Peyer's patch (tissue), 4 donors: ENCODE results near the gene CARD10. TPM values are rescaled to one million over a fixed set of nuclear protein-coding genes. Genes with fewer than 3 reads are reported as not detected.

ENCODE experiments used
- DNase-seq, 3 donors: peaks; one replicate each; pipeline ENCODE4 v3.0.0-alpha.2; 2017 to 2019
- H3K27ac ChIP-seq, 4 donors: fragments of 200-600 bp; sonication (generic); one replicate each; pipeline ENCODE4 v1.5.1; 2016 to 2019
- H3K27me3 ChIP-seq, 2 donors: fragments of 200-600 bp; sonication (generic); one replicate each; pipeline ENCODE4 v1.5.1; 2019
- H3K36me3 ChIP-seq, 3 donors: fragments of 200-600 bp; sonication (generic); one replicate each; pipeline ENCODE4 v1.5.1; 2016 to 2019
- H3K4me1 ChIP-seq, 4 donors: fragments of 200-600 bp; sonication (generic); one replicate each; pipeline ENCODE4 v1.5.1; 2016 to 2019
- H3K4me3 ChIP-seq, 4 donors: fragments of 200-600 bp; sonication (generic); 1 replicate in 3 of 4; 2 replicates in 1 of 4; pipeline ENCODE4 v1.5.1; 2016 to 2019; ENCODE audit warnings: mild to moderate bottlenecking in 1 of 4
- H3K9me3 ChIP-seq, 4 donors: fragments of 200-600 bp; sonication (generic); one replicate each; pipeline ENCODE4 v1.5.1; 2016 to 2019; ENCODE audit warnings: mild to moderate bottlenecking in 1 of 4
- POLR2A ChIP-seq, 2 donors: fragments of 450-650 bp; IDR thresholded peaks; one replicate each; pipeline ENCODE4 v1.5.1; 2017; ENCODE audit warnings: antibody characterized with exemption in 2 of 2, mild to moderate bottlenecking in 2 of 2, moderate library complexity in 2 of 2
- total RNA-seq, 4 donors: library from RNA; depleted of rRNA; stranded (reverse); fragments of >200 nt; gene quantifications; one replicate each; pipeline ENCODE4 v1.1.0, GENCODE V29; 2016
- TF ChIP-seq, protein P1 (sequence below), 6 experiments: fragments of 450-650 bp in 4 of 6; fragments of 200-600 bp in 2 of 6; sonication (generic) in 1 of 6; IDR thresholded peaks; one replicate each; pipeline ENCODE4 v1.5.1; 2017 to 2019; ENCODE audit warnings: antibody characterized with exemption in 6 of 6, mild to moderate bottlenecking in 3 of 6, moderate library complexity in 1 of 6

Gene CARD10
- total RNA-seq, 4 donors from 2014 or later: 74.3 to 142 (median 123) TPM

DNA sequence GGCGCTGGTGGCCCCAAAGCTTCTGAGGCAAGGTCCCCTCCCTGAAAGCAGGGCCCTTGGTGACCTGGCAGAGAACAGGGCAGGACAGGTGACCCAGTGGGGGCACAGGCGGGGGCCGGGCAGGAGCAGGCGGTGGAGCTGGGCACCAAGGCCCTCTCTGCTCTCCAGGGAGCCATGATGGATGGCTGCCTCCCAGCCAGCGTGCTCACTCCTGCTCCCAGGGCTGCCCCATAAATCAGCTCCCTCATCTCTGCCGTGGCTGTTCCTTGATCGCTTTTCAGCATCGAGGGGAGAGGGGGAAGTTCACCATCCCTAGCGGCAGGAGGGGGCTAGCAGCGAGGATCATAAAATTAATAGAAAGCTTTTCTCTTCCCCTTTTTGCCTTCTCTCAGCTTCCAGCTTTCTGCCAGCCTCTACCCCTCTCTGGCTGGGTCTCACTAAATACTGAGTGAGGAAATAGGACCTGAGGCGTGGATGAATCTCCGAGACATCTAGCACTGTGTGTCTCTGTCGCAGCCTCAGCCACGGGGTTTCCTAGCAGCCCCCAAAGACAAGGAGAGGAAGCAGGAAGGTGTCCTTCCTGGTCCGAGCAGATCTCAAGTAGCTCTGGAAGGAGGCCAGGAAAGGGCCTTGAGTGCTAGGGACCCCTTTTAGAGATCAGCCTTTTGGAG is 69.7 kb downstream of the CARD10 start:
- no peaks in the 10 kb centered on the region for H3K36me3 ChIP-seq
- no peak overlapping the region for H3K27ac ChIP-seq
- H3K4me3 ChIP-seq: no peak overlapping the region
- DNase-seq: no peak
- H3K4me1 ChIP-seq: no peaks in the 10 kb centered on the region
- TF ChIP-seq POLR2A (IDR thresholded peaks at IDR 0.05): no peak
- TF ChIP-seq, protein P1, sequence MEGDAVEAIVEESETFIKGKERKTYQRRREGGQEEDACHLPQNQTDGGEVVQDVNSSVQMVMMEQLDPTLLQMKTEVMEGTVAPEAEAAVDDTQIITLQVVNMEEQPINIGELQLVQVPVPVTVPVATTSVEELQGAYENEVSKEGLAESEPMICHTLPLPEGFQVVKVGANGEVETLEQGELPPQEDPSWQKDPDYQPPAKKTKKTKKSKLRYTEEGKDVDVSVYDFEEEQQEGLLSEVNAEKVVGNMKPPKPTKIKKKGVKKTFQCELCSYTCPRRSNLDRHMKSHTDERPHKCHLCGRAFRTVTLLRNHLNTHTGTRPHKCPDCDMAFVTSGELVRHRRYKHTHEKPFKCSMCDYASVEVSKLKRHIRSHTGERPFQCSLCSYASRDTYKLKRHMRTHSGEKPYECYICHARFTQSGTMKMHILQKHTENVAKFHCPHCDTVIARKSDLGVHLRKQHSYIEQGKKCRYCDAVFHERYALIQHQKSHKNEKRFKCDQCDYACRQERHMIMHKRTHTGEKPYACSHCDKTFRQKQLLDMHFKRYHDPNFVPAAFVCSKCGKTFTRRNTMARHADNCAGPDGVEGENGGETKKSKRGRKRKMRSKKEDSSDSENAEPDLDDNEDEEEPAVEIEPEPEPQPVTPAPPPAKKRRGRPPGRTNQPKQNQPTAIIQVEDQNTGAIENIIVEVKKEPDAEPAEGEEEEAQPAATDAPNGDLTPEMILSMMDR (IDR thresholded peaks at IDR 0.05): no peak
- H3K27me3 ChIP-seq: no peaks in the 10 kb centered on the region
- no peaks in the 10 kb centered on the region for H3K9me3 ChIP-seq

DNA sequence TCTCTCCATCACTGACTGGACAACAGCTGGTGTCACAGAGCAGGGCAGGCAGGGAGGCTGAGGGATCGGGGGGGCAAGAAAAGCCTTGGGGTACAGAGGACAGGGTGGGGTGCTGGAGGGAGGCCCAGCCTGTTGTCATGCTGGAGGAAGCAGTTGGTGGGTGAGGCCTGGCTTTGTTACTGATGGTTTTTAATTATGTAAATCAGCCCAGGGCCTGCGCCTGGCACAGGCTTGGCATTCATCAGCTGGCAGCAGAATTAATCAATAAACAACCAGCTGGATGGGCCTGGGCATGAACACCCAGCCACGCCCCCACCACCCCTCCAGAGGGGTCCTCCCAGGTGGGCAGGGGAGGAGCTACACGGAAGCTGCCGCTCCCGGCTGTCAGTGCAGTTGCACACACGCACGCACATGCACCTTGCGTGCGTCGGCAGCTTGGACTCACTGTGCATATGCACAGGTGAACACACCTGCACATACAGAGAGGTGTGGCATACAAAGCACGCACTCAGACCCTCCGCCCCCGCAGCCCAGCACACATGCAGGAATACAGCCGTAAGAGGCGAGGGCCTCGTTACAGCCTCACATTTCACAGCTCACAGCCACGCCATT is 70.6 kb downstream of the CARD10 start:
- H3K27ac ChIP-seq: no peak overlapping the region
- no peak overlapping the region for H3K4me3 ChIP-seq
- H3K36me3 ChIP-seq: no peaks in the 10 kb centered on the region
- no peaks in the 10 kb centered on the region for H3K27me3 ChIP-seq
- TF ChIP-seq POLR2A (IDR thresholded peaks at IDR 0.05): no peak
- TF ChIP-seq, protein P1 (IDR thresholded peaks at IDR 0.05): no peak
- H3K4me1 ChIP-seq: no peaks in the 10 kb centered on the region
- H3K9me3 ChIP-seq: no peaks in the 10 kb centered on the region
- no peak for DNase-seq

DNA sequence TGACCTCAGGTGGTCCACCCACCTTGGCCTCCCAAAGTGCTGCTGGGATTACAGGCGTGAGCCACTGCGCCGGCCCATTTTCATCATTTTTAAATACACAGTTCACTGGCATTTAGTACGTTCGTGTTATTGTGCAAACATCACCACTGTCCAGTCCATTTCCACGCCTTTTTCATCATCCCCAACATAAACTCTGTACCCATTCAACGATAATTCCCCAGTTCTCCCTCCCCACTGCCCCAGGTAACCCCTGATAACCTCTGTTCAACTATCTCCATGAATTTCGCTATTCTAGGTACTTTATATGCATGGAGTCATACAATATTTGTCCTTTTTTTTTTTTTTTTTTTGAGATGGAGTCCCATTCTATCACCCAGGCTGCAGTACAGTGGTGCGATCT is 73.7 kb downstream of the CARD10 start:
- H3K27me3 ChIP-seq: no peaks in the 10 kb centered on the region
- TF ChIP-seq POLR2A (IDR thresholded peaks at IDR 0.05): no peak
- TF ChIP-seq, protein P1 (IDR thresholded peaks at IDR 0.05): no peak

DNA sequence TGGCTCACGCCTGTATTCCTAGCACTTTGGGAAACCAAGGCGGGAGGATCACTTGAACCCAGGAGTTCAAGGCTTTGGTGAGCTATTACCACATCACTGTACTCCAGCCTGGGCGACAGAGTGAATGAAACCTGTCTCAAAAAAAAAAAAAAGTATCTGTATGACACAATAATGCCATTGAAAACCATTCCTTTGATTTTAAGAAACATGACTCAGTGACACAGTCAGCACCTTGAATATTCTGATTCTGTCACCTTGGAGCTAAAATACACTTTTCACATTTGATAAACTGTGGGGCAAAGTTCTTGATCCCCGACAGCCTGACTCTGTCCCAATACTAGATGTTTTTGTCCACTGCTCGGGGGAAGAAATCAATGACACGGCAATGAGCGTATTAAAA is 75.2 kb downstream of the CARD10 start:
- H3K4me3 ChIP-seq: no peak overlapping the region
- no peaks in the 10 kb centered on the region for H3K27me3 ChIP-seq
- H3K36me3 ChIP-seq: no peaks in the 10 kb centered on the region
- no peak overlapping the region for H3K27ac ChIP-seq
- peaks cover 0 to 9% (median 0%) of the 10 kb centered on the region in 4 donors for H3K9me3 ChIP-seq
- no peaks in the 10 kb centered on the region for H3K4me1 ChIP-seq
- TF ChIP-seq POLR2A (IDR thresholded peaks at IDR 0.05): no peak
- TF ChIP-seq, protein P1 (IDR thresholded peaks at IDR 0.05): no peak
- DNase-seq: no peak

More for the DNA sequence above, 73.7 kb downstream of the CARD10 start:
- Histone ChIP-seq H3K36me3 (no peaks in the 10 kb centered on the region), H3K4me3 (no peak overlapping the region), H3K9me3 (peaks cover 0 to 6% (median 0%) of the 10 kb centered on the region in 4 donors), H3K27ac (no peak overlapping the region), H3K4me1 (no peaks in the 10 kb centered on the region)
- no peak for DNase-seq

DNA sequence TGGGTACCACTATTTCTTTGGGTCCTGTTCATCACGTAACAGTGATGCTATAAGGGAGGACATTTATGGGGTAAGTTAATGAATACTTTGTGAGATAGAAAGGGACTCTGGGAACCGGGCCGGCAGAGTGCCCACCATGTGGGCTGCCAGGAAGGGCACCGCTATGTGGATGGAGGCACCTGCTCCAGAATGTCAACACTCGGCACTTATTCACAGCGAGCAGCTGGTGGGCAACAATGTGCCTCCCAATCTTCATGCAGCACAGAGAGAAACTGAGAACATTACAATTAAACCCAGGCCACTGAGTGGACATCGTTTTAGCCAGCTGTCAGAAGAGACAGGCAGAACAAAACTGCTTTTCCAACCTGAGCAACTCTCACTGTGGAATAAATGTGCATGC is 76.1 kb downstream of the CARD10 start:
- TF ChIP-seq POLR2A (IDR thresholded peaks at IDR 0.05): no peak
- TF ChIP-seq, protein P1 (IDR thresholded peaks at IDR 0.05): no peak
- Histone ChIP-seq H3K4me3 (no peak overlapping the region), H3K36me3 (no peaks in the 10 kb centered on the region), H3K9me3 (peaks cover 0 to 9% (median 0%) of the 10 kb centered on the region in 4 donors), H3K27ac (no peak overlapping the region), H3K27me3 (no peaks in the 10 kb centered on the region), H3K4me1 (no peaks in the 10 kb centered on the region)
- no peak for DNase-seq
